Measurements from ENCODE around the gene LUZP2. TPM values are rescaled to one million over a fixed set of nuclear protein-coding genes. Genes with fewer than 3 reads are reported as not detected.

Gene LUZP2
- total and polyA plus RNA-seq, 9 of the 15 experiments (the other 6 are each of a cell fraction or from before 2014, with no cell fraction given) = not detected

DNA sequence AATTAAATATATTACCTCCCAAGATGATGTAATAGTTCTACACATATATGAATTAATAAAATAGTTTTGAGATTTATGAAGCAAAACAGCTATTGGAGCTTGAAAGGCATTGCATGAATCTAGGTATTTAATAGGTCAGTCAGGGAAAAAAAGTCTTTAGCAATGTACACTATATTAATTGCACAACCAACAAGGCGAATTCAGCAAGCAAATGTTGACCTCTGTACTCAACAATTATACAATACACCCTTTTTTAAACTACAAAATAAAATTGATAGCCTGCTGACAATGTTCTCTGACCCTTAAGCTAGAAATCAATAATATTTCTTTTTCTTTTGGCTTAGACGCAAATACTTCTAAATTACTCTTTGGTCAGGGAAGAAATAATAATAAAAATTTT, 345.5 kb downstream of the LUZP2 start (continued):
- TF ChIP-seq, protein P1, sequence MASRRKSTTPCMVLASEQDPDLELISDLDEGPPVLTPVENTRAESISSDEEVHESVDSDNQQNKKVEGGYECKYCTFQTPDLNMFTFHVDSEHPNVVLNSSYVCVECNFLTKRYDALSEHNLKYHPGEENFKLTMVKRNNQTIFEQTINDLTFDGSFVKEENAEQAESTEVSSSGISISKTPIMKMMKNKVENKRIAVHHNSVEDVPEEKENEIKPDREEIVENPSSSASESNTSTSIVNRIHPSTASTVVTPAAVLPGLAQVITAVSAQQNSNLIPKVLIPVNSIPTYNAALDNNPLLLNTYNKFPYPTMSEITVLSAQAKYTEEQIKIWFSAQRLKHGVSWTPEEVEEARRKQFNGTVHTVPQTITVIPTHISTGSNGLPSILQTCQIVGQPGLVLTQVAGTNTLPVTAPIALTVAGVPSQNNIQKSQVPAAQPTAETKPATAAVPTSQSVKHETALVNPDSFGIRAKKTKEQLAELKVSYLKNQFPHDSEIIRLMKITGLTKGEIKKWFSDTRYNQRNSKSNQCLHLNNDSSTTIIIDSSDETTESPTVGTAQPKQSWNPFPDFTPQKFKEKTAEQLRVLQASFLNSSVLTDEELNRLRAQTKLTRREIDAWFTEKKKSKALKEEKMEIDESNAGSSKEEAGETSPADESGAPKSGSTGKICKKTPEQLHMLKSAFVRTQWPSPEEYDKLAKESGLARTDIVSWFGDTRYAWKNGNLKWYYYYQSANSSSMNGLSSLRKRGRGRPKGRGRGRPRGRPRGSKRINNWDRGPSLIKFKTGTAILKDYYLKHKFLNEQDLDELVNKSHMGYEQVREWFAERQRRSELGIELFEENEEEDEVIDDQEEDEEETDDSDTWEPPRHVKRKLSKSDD (conservative IDR thresholded peaks at IDR 0.05; ENCODE audit: low read length) = no peak
- no peak for TF ChIP-seq SUPT5H (IDR thresholded peaks at IDR 0.05)
- TF ChIP-seq, protein P2, sequence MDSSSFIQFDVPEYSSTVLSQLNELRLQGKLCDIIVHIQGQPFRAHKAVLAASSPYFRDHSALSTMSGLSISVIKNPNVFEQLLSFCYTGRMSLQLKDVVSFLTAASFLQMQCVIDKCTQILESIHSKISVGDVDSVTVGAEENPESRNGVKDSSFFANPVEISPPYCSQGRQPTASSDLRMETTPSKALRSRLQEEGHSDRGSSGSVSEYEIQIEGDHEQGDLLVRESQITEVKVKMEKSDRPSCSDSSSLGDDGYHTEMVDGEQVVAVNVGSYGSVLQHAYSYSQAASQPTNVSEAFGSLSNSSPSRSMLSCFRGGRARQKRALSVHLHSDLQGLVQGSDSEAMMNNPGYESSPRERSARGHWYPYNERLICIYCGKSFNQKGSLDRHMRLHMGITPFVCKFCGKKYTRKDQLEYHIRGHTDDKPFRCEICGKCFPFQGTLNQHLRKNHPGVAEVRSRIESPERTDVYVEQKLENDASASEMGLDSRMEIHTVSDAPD (CRISPR knock-in tag; IDR thresholded peaks at IDR 0.05) = no peak

DNA sequence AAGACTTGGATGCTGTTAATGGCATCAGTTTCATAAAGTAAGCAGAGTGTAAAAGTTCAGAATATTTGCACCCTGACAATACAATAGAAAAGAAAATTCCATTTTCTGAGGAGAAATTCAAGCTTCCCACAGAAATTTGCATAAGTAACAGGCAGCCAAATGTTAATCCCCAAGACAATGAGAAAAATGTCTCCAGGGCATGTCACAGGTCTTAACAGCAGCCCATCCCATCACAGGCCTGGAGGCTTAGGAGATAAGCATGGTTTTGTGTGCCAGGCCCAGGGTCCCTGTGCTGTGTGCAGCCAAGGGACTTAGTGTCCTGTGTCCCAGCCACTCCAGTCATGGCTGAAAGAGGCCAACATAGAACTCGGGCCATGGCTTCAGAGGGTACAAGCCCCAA, 347.6 kb downstream of the LUZP2 start:
- POLR2A ChIA-PET = no interaction called here
- 0 out of 2 replicates have a peak, but pooled peaks cover 1% of the 10 kb centered on the region for H3K9me3 ChIP-seq (replicated peaks; ENCODE audit: control insufficient read depth, insufficient read depth, low read depth, low read length)
- FAIRE-seq = no peak
- no peak for DNase-seq (ENCODE audit: extremely low read depth in 1 of 4, low spot score in 3 of 4)
- H3K4me1 ChIP-seq (replicated peaks in 1 of 2; ENCODE audit: control insufficient read depth in 2 of 2, insufficient read depth in 2 of 2, low read length in 2 of 2) = no peaks in the 10 kb centered on the region
- no TSS peak for BruUV-seq (replicated peaks)
- ATAC-seq = no peak
- no peak overlapping the region for H3K4me2 ChIP-seq (ENCODE audit: insufficient read depth, low read length)
- CTCF ChIA-PET (ENCODE audit: low intra/inter-chr PET ratio) = no interaction called here
- H3K9me1 ChIP-seq (ENCODE audit: control insufficient read depth, insufficient read depth, low read length) = no peaks in the 10 kb centered on the region
- no peak overlapping the region for H3K9ac ChIP-seq (ENCODE audit: insufficient read depth in 1 of 2, low read depth in 2 of 2, low read length in 2 of 2)
- H3K4me3 ChIP-seq = no peak overlapping the region
- H3K27ac ChIP-seq (ENCODE audit: extremely low read depth, low read depth, low read length) = no peak overlapping the region
- no peak overlapping the region for H2AFZ ChIP-seq (ENCODE audit: low read depth, low read length)
- TF ChIP-seq, protein P3, sequence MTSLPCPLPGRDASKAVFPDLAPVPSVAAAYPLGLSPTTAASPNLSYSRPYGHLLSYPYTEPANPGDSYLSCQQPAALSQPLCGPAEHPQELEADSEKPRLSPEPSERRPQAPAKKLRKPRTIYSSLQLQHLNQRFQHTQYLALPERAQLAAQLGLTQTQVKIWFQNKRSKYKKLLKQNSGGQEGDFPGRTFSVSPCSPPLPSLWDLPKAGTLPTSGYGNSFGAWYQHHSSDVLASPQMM (CRISPR knock-in tag; IDR thresholded peaks at IDR 0.05) = no peak
- TF ChIP-seq SNRNP70 (optimal IDR thresholded peaks at IDR 0.05; ENCODE audit: low read depth, low read length) (no peak), ZFP1 (CRISPR knock-in tag; IDR thresholded peaks at IDR 0.05) (no peak), JUND (IDR thresholded peaks at IDR 0.05; ENCODE audit: borderline replicate concordance, low read depth, low read length) (no peak), JUND (tag; IDR thresholded peaks at IDR 0.05; ENCODE audit: borderline replicate concordance, low read depth, low read length) (no peak), ZNF785 (CRISPR knock-in tag; IDR thresholded peaks at IDR 0.05) (no peak), ZNF668 (CRISPR knock-in tag; IDR thresholded peaks at IDR 0.05) (no peak), MED1 (CRISPR knock-in tag; IDR thresholded peaks at IDR 0.05; ENCODE audit: borderline replicate concordance) (no peak), RUNX1 (IDR thresholded peaks at IDR 0.05; ENCODE audit: low read depth) (no peak), FOXA1 (IDR thresholded peaks at IDR 0.05; ENCODE audit: borderline replicate concordance) (no peak)
- TF ChIP-seq, protein P4, sequence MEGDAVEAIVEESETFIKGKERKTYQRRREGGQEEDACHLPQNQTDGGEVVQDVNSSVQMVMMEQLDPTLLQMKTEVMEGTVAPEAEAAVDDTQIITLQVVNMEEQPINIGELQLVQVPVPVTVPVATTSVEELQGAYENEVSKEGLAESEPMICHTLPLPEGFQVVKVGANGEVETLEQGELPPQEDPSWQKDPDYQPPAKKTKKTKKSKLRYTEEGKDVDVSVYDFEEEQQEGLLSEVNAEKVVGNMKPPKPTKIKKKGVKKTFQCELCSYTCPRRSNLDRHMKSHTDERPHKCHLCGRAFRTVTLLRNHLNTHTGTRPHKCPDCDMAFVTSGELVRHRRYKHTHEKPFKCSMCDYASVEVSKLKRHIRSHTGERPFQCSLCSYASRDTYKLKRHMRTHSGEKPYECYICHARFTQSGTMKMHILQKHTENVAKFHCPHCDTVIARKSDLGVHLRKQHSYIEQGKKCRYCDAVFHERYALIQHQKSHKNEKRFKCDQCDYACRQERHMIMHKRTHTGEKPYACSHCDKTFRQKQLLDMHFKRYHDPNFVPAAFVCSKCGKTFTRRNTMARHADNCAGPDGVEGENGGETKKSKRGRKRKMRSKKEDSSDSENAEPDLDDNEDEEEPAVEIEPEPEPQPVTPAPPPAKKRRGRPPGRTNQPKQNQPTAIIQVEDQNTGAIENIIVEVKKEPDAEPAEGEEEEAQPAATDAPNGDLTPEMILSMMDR (IDR thresholded peaks at IDR 0.05 in 2 of 3, conservative IDR thresholded peaks at IDR 0.05 in 1 of 3; ENCODE audit: insufficient read depth in 2 of 3, low read depth in 1 of 3, low read length in 3 of 3) = no peak
- in situ Hi-C loops (cut with MboI) (no loop called here), intact Hi-C loops (cut with micrococcal nuclease) (no loop called here)
- H4K20me1 ChIP-seq (replicated peaks; ENCODE audit: control insufficient read depth, insufficient read depth, low read length) = no peaks in the 10 kb centered on the region
- H3K79me2 ChIP-seq (ENCODE audit: control insufficient read depth, insufficient read depth, low read length) = no peaks in the 10 kb centered on the region
- no peaks in the 10 kb centered on the region for H3K36me3 ChIP-seq (ENCODE audit: control insufficient read depth, insufficient read depth, low read length)
- 0% methylated on average over 1 of the region's 1 CpG for WGBS (ENCODE audit: insufficient coverage, low coverage, missing lambda C conversion rate)
- no peaks in the 10 kb centered on the region for H3K27me3 ChIP-seq (ENCODE audit: control insufficient read depth in 2 of 2, insufficient read depth in 2 of 2, low read length in 2 of 2)
